Activated naive CD4-positive, alpha-beta T cell treated with anti-CD3 and anti-CD28 coated beads for 36 hours (primary cell): ENCODE measurements around the gene DDIT4. TPM values are rescaled to one million over a fixed set of nuclear protein-coding genes. Genes with fewer than 3 reads are reported as not detected.
A peak's percentile ranks its signal among the peaks of the same experiment; 100 is the strongest.

Source experiments
- CTCF ChIA-PET: fragments of 350-600 bp; sonication (Branson Sonifier 250); formaldehyde crosslinking; loops from one replicate; lab custom pipeline; 2021; ENCODE audit warnings: antibody characterized with exemption; lab: Charles Lee
- DNase-seq: peaks from one replicate; pipeline ENCODE4 v3.0.0-alpha.2; 2020
- H3K27ac Mint-ChIP-seq: one replicate; pipeline ENCODE4 v1.8.0; 2021; ENCODE audit warnings: mild to moderate bottlenecking, mixed read lengths
- H3K27me3 Mint-ChIP-seq: one replicate; pipeline ENCODE4 v1.8.0; 2021; ENCODE audit warnings: low read depth, mixed read lengths
- H3K36me3 Mint-ChIP-seq: one replicate; pipeline ENCODE4 v1.8.0; 2021; ENCODE audit warnings: low read depth, mixed read lengths
- H3K4me1 Mint-ChIP-seq: one replicate; pipeline ENCODE4 v1.8.0; 2021; ENCODE audit warnings: low read depth, mixed read lengths
- H3K4me3 Mint-ChIP-seq: one replicate; pipeline ENCODE4 v1.8.0; 2021; ENCODE audit warnings: mild to moderate bottlenecking, moderate library complexity, mixed read lengths
- H3K9me3 Mint-ChIP-seq: one replicate; pipeline ENCODE4 v1.8.0; 2021; ENCODE audit warnings: mixed read lengths
- intact Hi-C: fragments of 100-400 bp; cut with micrococcal nuclease; formaldehyde crosslinking; loops from one replicate; pipeline ENCODE4 v1.15.1; 2023
- total RNA-seq, 2 experiments: library from RNA; stranded (reverse); gene quantifications; one replicate each; pipeline ENCODE4 v1.2.3, GENCODE V29; 2021

Gene DDIT4
- total RNA-seq, 2 experiments from 2014 or later: 684 to 689 TPM

GRCh38 chr10:72252972-72253371 is 20.8 kb upstream of the DDIT4 start:
- H3K27me3 Mint-ChIP-seq: no peaks in the 10 kb centered on the region
- no peaks in the 10 kb centered on the region for H3K36me3 Mint-ChIP-seq
- no peak for DNase-seq
- intact Hi-C loops: no loop called here
- H3K9me3 Mint-ChIP-seq: no peaks in the 10 kb centered on the region
- H3K27ac Mint-ChIP-seq: peak overlapping the region; percentile 74
- CTCF ChIA-PET: interaction anchor here (1.1 to 2.5 kb wide), 4 partner anchors 16 to 205 kb away, joined by 3 to 12 read pairs (median 6); no protein-coding TSS in a partner anchor
- peaks cover 72% of the 10 kb centered on the region for H3K4me1 Mint-ChIP-seq
- H3K4me3 Mint-ChIP-seq: no peak overlapping the region

GRCh38 chr10:72253578-72253977 is 20.1 kb upstream of the DDIT4 start:
- H3K27me3 Mint-ChIP-seq: no peaks in the 10 kb centered on the region
- intact Hi-C loops: no loop called here
- CTCF ChIA-PET: interaction anchor here (0.5 to 2.5 kb wide), 5 partner anchors 17 to 123 kb away, joined by 3 to 12 read pairs (median 4); partner anchors contain the start of gene DDIT4
- peaks cover 69% of the 10 kb centered on the region for H3K4me1 Mint-ChIP-seq
- no peaks in the 10 kb centered on the region for H3K9me3 Mint-ChIP-seq
- peak overlapping the region; percentile 74 for H3K27ac Mint-ChIP-seq
- no peaks in the 10 kb centered on the region for H3K36me3 Mint-ChIP-seq
- H3K4me3 Mint-ChIP-seq: no peak overlapping the region
- DNase-seq: no peak

GRCh38 chr10:72254813-72255568 is 18.7 kb upstream of the DDIT4 start:
- DNase-seq: peak; percentile 68
- CTCF ChIA-PET: interaction anchor here (0.6 to 1.3 kb wide), 7 partner anchors 19 to 189 kb away, joined by 3 to 4 read pairs (median 3); partner anchors contain the start of gene DDIT4
- Mint-ChIP-seq H3K27me3 (no peaks in the 10 kb centered on the region), H3K4me3 (peak overlapping the region; percentile 58), H3K36me3 (no peaks in the 10 kb centered on the region), H3K27ac (peak overlapping the region; percentile 89), H3K4me1 (peaks cover 77% of the 10 kb centered on the region), H3K9me3 (no peaks in the 10 kb centered on the region)
- intact Hi-C loops: loop anchor here (5.0 kb wide), 1 partner anchor 1742 kb away; the partner anchor contains the start of gene VCL

GRCh38 chr10:72255977-72256729 is 17.6 kb upstream of the DDIT4 start:
- H3K4me3 Mint-ChIP-seq: no peak overlapping the region
- H3K9me3 Mint-ChIP-seq: no peaks in the 10 kb centered on the region
- peaks cover 76% of the 10 kb centered on the region for H3K4me1 Mint-ChIP-seq
- intact Hi-C loops: loop anchor here (1.0 to 5.0 kb wide), 2 partner anchors 8 to 1741 kb away; partner anchors contain the start of gene VCL
- no peak for DNase-seq
- H3K27me3 Mint-ChIP-seq: no peaks in the 10 kb centered on the region
- CTCF ChIA-PET: interaction anchor here (0.7 to 1.0 kb wide), 3 partner anchors 18 to 81 kb away, joined by 3 read pairs; no protein-coding TSS in a partner anchor
- H3K36me3 Mint-ChIP-seq: no peaks in the 10 kb centered on the region
- H3K27ac Mint-ChIP-seq: peak overlapping the region; percentile 74

- Mint-ChIP-seq H3K36me3 (no peaks in the 10 kb centered on the region), H3K4me1 (peaks cover 77% of the 10 kb centered on the region), H3K27ac (peak overlapping the region; percentile 91), H3K9me3 (no peaks in the 10 kb centered on the region), H3K27me3 (no peaks in the 10 kb centered on the region), H3K4me3 (no peak overlapping the region)
- intact Hi-C loops: loop anchor here (5.0 kb wide), 1 partner anchor 1740 kb away; the partner anchor contains the start of gene VCL
- DNase-seq: peak; percentile 55
- CTCF ChIA-PET: interaction anchor here (1.0 to 1.7 kb wide), 5 partner anchors 9 to 78 kb away, joined by 3 to 9 read pairs (median 4); no protein-coding TSS in a partner anchor
Measured at GRCh38 chr10:72257051-72257892, 16.5 kb upstream of the DDIT4 start.

- H3K4me1 Mint-ChIP-seq: peaks cover 69% of the 10 kb centered on the region
- H3K4me3 Mint-ChIP-seq: no peak overlapping the region
- intact Hi-C loops: loop anchor here (5.0 kb wide), 1 partner anchor 1739 kb away; the partner anchor contains the start of gene VCL
- no peaks in the 10 kb centered on the region for H3K9me3 Mint-ChIP-seq
- CTCF ChIA-PET: interaction anchor here (0.8 to 1.7 kb wide), 9 partner anchors 8 to 81 kb away, joined by 3 to 10 read pairs (median 4); partner anchors contain the start of gene DDIT4
- H3K27ac Mint-ChIP-seq: peak overlapping the region; percentile 74
- H3K27me3 Mint-ChIP-seq: no peaks in the 10 kb centered on the region
- no peaks in the 10 kb centered on the region for H3K36me3 Mint-ChIP-seq
- DNase-seq: no peak
Measured at GRCh38 chr10:72258617-72259016, 15.1 kb upstream of the DDIT4 start.

- Mint-ChIP-seq H3K27me3 (no peaks in the 10 kb centered on the region), H3K4me3 (peak overlapping the region; percentile 81), H3K4me1 (peaks cover 74% of the 10 kb centered on the region), H3K9me3 (no peaks in the 10 kb centered on the region), H3K27ac (peak overlapping the region; percentile 99), H3K36me3 (no peaks in the 10 kb centered on the region)
- CTCF ChIA-PET: interaction anchor here (0.8 to 1.8 kb wide), 6 partner anchors 11 to 210 kb away, joined by 3 to 10 read pairs (median 3); no protein-coding TSS in a partner anchor
- peak; percentile 57 for DNase-seq
- intact Hi-C loops: loop anchor here (1.0 to 5.0 kb wide), 4 partner anchors 11 to 1738 kb away; partner anchors contain the start of genes SPOCK2 and VCL
Measured at GRCh38 chr10:72259491-72260238, 14.1 kb upstream of the DDIT4 start.

GRCh38 chr10:72260239-72260975 is 13.3 kb upstream of the DDIT4 start:
- intact Hi-C loops: loop anchor here (1.0 to 2.0 kb wide), 3 partner anchors 12 to 172 kb away; partner anchors contain the start of gene SPOCK2
- Mint-ChIP-seq H3K36me3 (no peaks in the 10 kb centered on the region), H3K27me3 (no peaks in the 10 kb centered on the region), H3K4me1 (peaks cover 69% of the 10 kb centered on the region), H3K9me3 (no peaks in the 10 kb centered on the region), H3K4me3 (peak overlapping the region; percentile 81), H3K27ac (peak overlapping the region; percentile 99)
- DNase-seq: peak; percentile 94
- CTCF ChIA-PET: interaction anchor here (0.6 to 2.7 kb wide), 11 partner anchors 10 to 211 kb away, joined by 3 to 9 read pairs (median 3); no protein-coding TSS in a partner anchor

GRCh38 chr10:72260976-72261783 is 12.5 kb upstream of the DDIT4 start:
- H3K27me3 Mint-ChIP-seq: no peaks in the 10 kb centered on the region
- CTCF ChIA-PET: interaction anchor here (0.6 to 2.7 kb wide), 9 partner anchors 11 to 212 kb away, joined by 3 to 9 read pairs (median 4); no protein-coding TSS in a partner anchor
- intact Hi-C loops: loop anchor here (1.0 to 2.0 kb wide), 10 partner anchors 12 to 172 kb away; partner anchors contain the start of genes DDIT4 and SPOCK2
- peak overlapping the region; percentile 99 for H3K27ac Mint-ChIP-seq
- peak overlapping the region; percentile 81 for H3K4me3 Mint-ChIP-seq
- H3K36me3 Mint-ChIP-seq: no peaks in the 10 kb centered on the region
- no peaks in the 10 kb centered on the region for H3K9me3 Mint-ChIP-seq
- DNase-seq: peak; percentile 90
- H3K4me1 Mint-ChIP-seq: peaks cover 61% of the 10 kb centered on the region
